Measurements from ENCODE around the gene CHAF1A. TPM values are rescaled to one million over a fixed set of nuclear protein-coding genes. Genes with fewer than 3 reads are reported as not detected.

CHAF1A gene
- total and polyA plus RNA-seq, 2 of the 8 experiments (the other 6 are each of a cell fraction or from before 2014, with no cell fraction given): 122 to 147 TPM

GRCh38 chr19:4358709-4359626, 43.5 kb upstream of the CHAF1A start:
- 93% methylated on average over 25 of the region's 25 CpGs; no CpG with 5 or more reads in 1 of the 2 experiments for WGBS, 2 experiments (ENCODE audit: extremely low coverage in 1 of 2, insufficient coverage in 1 of 2, insufficient read length in 1 of 2, insufficient replicate concordance in 2 of 2, low coverage in 1 of 2, low lambda C conversion rate in 2 of 2, missing lambda C conversion rate in 1 of 2)
- no peak overlapping the region for H3K14ac ChIP-seq (ENCODE audit: insufficient read length)
- H3K79me2 ChIP-seq (ENCODE audit: control insufficient read depth in 1 of 2, insufficient read depth in 2 of 2, low read length in 2 of 2): no peaks in the 10 kb centered on the region
- TF ChIP-seq SAP30 (IDR thresholded peaks at IDR 0.05; ENCODE audit: insufficient read depth, insufficient replicate concordance, low read length) (no peak), SIX5 (IDR thresholded peaks at IDR 0.05; ENCODE audit: low read depth, low read length) (no peak), SP4 (IDR thresholded peaks at IDR 0.05; ENCODE audit: low read length) (no peak), RXRA (IDR thresholded peaks at IDR 0.05; ENCODE audit: insufficient read depth, low read depth, low read length) (no peak), GABPA (IDR thresholded peaks at IDR 0.05; ENCODE audit: borderline replicate concordance, insufficient read depth, low read length) (no peak), CTBP2 (IDR thresholded peaks at IDR 0.05; ENCODE audit: borderline replicate concordance, insufficient read depth, insufficient read length, low read length) (no peak), SP2 (IDR thresholded peaks at IDR 0.05; ENCODE audit: low read length) (no peak), FOSL1 (IDR thresholded peaks at IDR 0.05; ENCODE audit: insufficient read depth, low read depth, low read length) (no peak)
- H4K8ac ChIP-seq (ENCODE audit: extremely low read depth, insufficient read depth, low read length): no peak overlapping the region; the same call in 1 of the 2 replicates
- H3K4me3 ChIP-seq (ENCODE audit: extremely low read depth in 1 of 4, insufficient read depth in 2 of 4, low read depth in 3 of 4, low read length in 4 of 4): no peak overlapping the region
- no peaks in the 10 kb centered on the region for H3K79me1 ChIP-seq (ENCODE audit: low read depth, low read length)
- no peak overlapping the region for H2BK120ac ChIP-seq (replicated peaks; ENCODE audit: low read depth, low read length)
- H3K56ac ChIP-seq (replicated peaks; ENCODE audit: insufficient read length, low read depth, low read length): no peak overlapping the region
- no peak overlapping the region for H2BK15ac ChIP-seq (ENCODE audit: low read length)
- no peaks in the 10 kb centered on the region for H3K27me3 ChIP-seq (replicated peaks in 1 of 4; ENCODE audit: control insufficient read depth in 3 of 4, extremely low read depth in 1 of 4, insufficient read depth in 3 of 4, low read length in 3 of 4)
- no peak for FAIRE-seq
- H3K4ac ChIP-seq (replicated peaks; ENCODE audit: insufficient read length, low read depth, low read length): no peak overlapping the region
- no peaks in the 10 kb centered on the region for H3K23me2 ChIP-seq (ENCODE audit: low read depth, low read length)
- no peak overlapping the region for H2AK5ac ChIP-seq (ENCODE audit: low read depth, low read length)
- H3K4me1 ChIP-seq (replicated peaks in 1 of 4; ENCODE audit: control insufficient read depth in 3 of 4, insufficient read depth in 4 of 4, low read length in 3 of 4): peaks cover 0 to 12% (median 2%) of the 10 kb centered on the region in 4 experiments; a peak in 2 of 7 replicates
- peaks cover 3 to 21% (median 12%) of the 10 kb centered on the region in 4 experiments; a peak in 7 of 8 replicates for H3K36me3 ChIP-seq (ENCODE audit: control insufficient read depth in 2 of 4, insufficient read depth in 4 of 4, low read length in 3 of 4)
- ChIA-PET POLR2A (ENCODE audit: partially characterized antibody) (interaction anchor here (0.5 to 13.0 kb wide), 7 partner anchors 11 to 425 kb away, joined by 3 to 72 read pairs (median 4); partner anchors contain the start of gene MPND), CTCF (ENCODE audit: partially characterized antibody) (interaction anchor here (0.5 to 3.4 kb wide), 12 partner anchors 11 to 170 kb away, joined by 3 to 28 read pairs (median 4); partner anchors contain the start of gene SH3GL1)
- H3K23ac ChIP-seq (ENCODE audit: insufficient read length): no peak overlapping the region
- no peak overlapping the region for H2BK12ac ChIP-seq (ENCODE audit: low read depth, low read length)
- no peak overlapping the region for H3K18ac ChIP-seq (ENCODE audit: extremely low read depth, low read length)
- no peak overlapping the region for H4K91ac ChIP-seq (replicated peaks; ENCODE audit: insufficient read length, low read length)
- no peaks in the 10 kb centered on the region for H3K9me3 ChIP-seq (ENCODE audit: insufficient read depth in 2 of 2, low read depth in 1 of 2, low read length in 1 of 2)
- no peak overlapping the region for H3K4me2 ChIP-seq (ENCODE audit: insufficient read depth in 1 of 2, low read depth in 2 of 2, low read length in 2 of 2)
- H4K5ac ChIP-seq (ENCODE audit: insufficient read length, low read depth, low read length): no peak overlapping the region
- H4K20me1 ChIP-seq (replicated peaks in 1 of 2; ENCODE audit: control insufficient read depth in 1 of 2, insufficient read depth in 2 of 2, low read length in 2 of 2): peaks cover 4 to 16% of the 10 kb centered on the region in 2 experiments
- no peak overlapping the region for H3K27ac ChIP-seq (ENCODE audit: low read depth, low read length)
- H3K9ac ChIP-seq (replicated peaks in 1 of 4; ENCODE audit: extremely low read depth in 1 of 4, low read depth in 3 of 4, low read length in 3 of 4): no peak overlapping the region
- no peak overlapping the region for H2AFZ ChIP-seq (ENCODE audit: low read length)
- DNase-seq (ENCODE audit: low read depth in 1 of 2, low spot score in 2 of 2): no peak
- no peak overlapping the region for H2BK5ac ChIP-seq (ENCODE audit: low read depth, low read length)
- H2BK20ac ChIP-seq (ENCODE audit: low read length): no peak overlapping the region
